Measurements from ENCODE around the gene PLEKHG5. TPM values are rescaled to one million over a fixed set of nuclear protein-coding genes. Genes with fewer than 3 reads are reported as not detected.
"Not testable (repeated sequence)": the region's sequence is repeated elsewhere in the genome, so short reads cannot be mapped to it uniquely, and the experiment has no call there.

PLEKHG5 gene
- total and polyA plus RNA-seq, 9 donors, result 7.6 to 14.5 (median 12.1) TPM

DNA sequence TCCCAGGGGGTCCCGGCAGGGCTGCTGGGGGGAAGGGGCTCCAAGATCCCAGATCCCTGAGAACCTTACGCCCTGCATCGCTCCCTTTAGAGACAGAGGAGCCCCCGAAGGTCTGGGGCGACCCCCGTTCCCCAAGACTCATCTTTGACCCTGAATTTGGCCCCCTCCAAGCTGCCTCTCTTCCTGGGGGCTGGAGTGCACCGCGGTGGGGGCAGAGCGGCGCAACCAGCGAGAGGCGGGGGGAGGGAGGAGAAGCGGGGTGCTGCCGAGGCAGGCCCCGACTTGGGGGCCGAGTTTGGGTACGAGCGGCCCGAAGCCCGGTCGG lies 5.4 kb upstream of the PLEKHG5 start:
- H3K4me3 ChIP-seq (ENCODE audit: low read length), result peak overlapping the region; percentile 44
- H3K27ac ChIP-seq (ENCODE audit: low read length), result no peak overlapping the region
- WGBS (ENCODE audit: insufficient coverage), result 0% methylated on average over 14 of the region's 21 CpGs
- no peaks in the 10 kb centered on the region for H3K9me3 ChIP-seq (replicated peaks; ENCODE audit: control insufficient read depth, low read depth, low read length)
- peaks cover 69% of the 10 kb centered on the region for H3K4me1 ChIP-seq (ENCODE audit: control insufficient read depth, insufficient read depth, low read length)
- no peak for DNase-seq
- H3K36me3 ChIP-seq (ENCODE audit: control insufficient read depth, insufficient read depth, low read length), result no peaks in the 10 kb centered on the region
- peaks cover 11% of the 10 kb centered on the region for H3K27me3 ChIP-seq (ENCODE audit: control insufficient read depth, insufficient read depth, low read length)

DNA sequence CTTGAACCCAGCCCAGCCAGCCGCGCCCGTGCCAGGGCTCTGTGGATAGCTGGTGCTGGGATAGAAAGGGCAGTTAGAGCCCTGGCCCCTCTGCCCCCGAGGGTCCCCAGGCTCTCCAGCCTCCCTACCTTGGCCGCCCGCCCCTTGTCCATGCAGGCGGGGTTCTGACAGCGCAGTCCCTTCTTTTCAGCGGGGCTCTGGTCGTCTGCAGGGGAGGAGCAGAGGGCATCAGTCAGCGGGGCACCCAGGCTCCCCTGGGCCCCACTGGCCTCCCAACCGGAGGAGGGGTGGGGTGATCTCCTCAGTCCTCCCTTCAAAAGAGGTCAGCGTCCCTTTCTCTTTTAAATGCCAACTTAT lies 4.9 kb upstream of the PLEKHG5 start:
- peak overlapping the region; percentile 44 for H3K4me3 ChIP-seq (ENCODE audit: low read length)

DNA sequence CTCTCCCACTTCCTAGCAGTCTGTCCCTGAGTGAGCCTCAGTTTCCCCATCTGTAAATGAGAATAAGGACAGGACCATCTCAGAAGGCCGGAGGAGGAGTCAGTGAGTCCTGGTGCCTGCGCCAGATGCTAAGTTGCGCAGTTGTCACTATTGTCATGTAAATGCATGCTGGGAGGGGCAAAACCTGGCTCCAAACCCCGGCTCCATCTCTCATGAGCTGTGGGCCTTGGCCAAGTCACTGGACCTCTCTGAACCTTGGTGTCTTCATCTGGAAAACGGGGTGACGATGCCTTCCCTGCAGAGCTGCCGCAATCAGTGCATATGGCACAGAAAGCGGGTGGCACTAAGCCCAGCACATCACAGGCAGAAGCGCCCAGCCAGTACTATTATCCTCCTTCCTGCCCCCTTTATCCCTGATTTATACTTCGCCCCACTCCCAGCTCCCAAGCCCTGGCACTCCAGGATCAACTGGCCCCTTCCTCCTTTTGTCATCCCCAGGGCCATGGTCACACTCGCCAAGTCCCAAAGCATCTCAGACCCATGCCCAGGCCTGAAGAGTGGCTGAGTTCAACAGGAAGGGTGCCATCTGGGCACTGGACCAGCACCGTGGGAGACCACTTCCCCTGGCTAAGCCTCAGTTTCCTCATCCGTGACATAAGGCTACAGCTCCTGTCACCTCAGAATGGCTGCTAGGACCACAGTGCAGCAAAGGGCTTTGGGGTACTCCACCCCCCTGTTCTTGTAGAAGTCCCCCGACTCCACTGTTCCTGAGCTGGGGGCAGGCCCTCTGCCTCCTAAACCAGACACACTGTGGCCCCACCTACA lies 4.3 kb upstream of the PLEKHG5 start:
- Histone ChIP-seq H3K27ac (ENCODE audit: low read length) (no peak overlapping the region), H3K27me3 (ENCODE audit: control insufficient read depth, insufficient read depth, low read length) (peaks cover 20% of the 10 kb centered on the region), H3K9me3 (replicated peaks; ENCODE audit: control insufficient read depth, low read depth, low read length) (no peaks in the 10 kb centered on the region), H3K4me3 (ENCODE audit: low read length) (no peak overlapping the region), H3K4me1 (ENCODE audit: control insufficient read depth, insufficient read depth, low read length) (peaks cover 68% of the 10 kb centered on the region), H3K36me3 (ENCODE audit: control insufficient read depth, insufficient read depth, low read length) (no peaks in the 10 kb centered on the region)
- no peak for DNase-seq
- WGBS (ENCODE audit: insufficient coverage), result 71% methylated on average over 13 of the region's 14 CpGs

More for the DNA sequence above, 4.9 kb upstream of the PLEKHG5 start:
- H3K36me3 ChIP-seq (ENCODE audit: control insufficient read depth, insufficient read depth, low read length), result no peaks in the 10 kb centered on the region
- no peak overlapping the region for H3K27ac ChIP-seq (ENCODE audit: low read length)
- WGBS (ENCODE audit: insufficient coverage), result 10% methylated on average over 2 of the region's 13 CpGs
- H3K27me3 ChIP-seq (ENCODE audit: control insufficient read depth, insufficient read depth, low read length), result peaks cover 14% of the 10 kb centered on the region
- peaks cover 68% of the 10 kb centered on the region for H3K4me1 ChIP-seq (ENCODE audit: control insufficient read depth, insufficient read depth, low read length)
- no peak for DNase-seq
- no peaks in the 10 kb centered on the region for H3K9me3 ChIP-seq (replicated peaks; ENCODE audit: control insufficient read depth, low read depth, low read length)

DNA sequence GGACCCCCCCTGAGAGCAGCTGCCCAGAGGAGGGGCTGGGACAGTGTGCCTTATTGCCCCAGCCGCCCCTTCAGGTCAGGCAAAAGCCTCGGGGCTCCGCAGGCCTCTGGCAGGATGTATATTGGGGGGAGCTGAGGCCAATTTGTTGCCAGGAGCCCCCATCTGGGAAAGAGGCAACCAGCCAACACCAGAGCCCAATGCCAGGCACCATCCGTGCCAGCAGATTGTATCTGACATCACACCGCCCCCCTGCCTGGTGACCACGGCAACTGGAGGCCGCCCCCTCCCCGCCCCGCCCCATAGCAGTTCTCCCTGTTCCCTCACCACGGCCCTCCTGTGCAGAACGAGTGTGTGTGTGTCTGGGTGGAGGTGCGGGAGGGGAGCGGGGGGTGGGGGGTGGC lies 3.6 kb upstream of the PLEKHG5 start:
- WGBS (ENCODE audit: insufficient coverage), result no CpG with 5 or more reads among the region's 13 CpGs
- no peak for DNase-seq
- no peaks in the 10 kb centered on the region for H3K9me3 ChIP-seq (replicated peaks; ENCODE audit: control insufficient read depth, low read depth, low read length)
- peaks cover 27% of the 10 kb centered on the region for H3K27me3 ChIP-seq (ENCODE audit: control insufficient read depth, insufficient read depth, low read length)
- no peaks in the 10 kb centered on the region for H3K36me3 ChIP-seq (ENCODE audit: control insufficient read depth, insufficient read depth, low read length)
- no peak overlapping the region for H3K4me3 ChIP-seq (ENCODE audit: low read length)
- no peak overlapping the region for H3K27ac ChIP-seq (ENCODE audit: low read length)
- H3K4me1 ChIP-seq (ENCODE audit: control insufficient read depth, insufficient read depth, low read length), result peaks cover 68% of the 10 kb centered on the region

DNA sequence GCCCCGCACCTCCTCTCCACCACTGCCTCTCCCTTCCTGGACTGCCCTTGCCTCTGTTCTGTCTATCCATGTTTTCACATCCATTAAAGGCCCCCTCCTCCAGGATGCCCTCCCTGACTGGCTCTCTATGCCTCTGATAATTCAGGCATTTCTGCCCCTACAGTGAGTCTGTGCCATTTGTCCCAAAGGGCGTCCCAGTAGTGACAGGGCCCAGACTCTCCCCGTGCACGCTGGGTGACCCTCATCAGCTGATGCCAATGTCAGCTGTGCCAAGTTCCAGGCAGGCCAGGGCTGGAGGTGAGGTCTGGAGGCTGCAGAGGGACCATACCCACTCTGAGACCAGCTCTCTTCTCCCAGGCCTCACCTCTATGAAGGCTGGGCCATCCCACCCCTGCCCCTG lies 3.2 kb upstream of the PLEKHG5 start:
- no peak for DNase-seq
- H3K4me1 ChIP-seq (ENCODE audit: control insufficient read depth, insufficient read depth, low read length), result peaks cover 68% of the 10 kb centered on the region
- H3K9me3 ChIP-seq (replicated peaks; ENCODE audit: control insufficient read depth, low read depth, low read length), result no peaks in the 10 kb centered on the region
- no peak overlapping the region for H3K4me3 ChIP-seq (ENCODE audit: low read length)
- H3K27me3 ChIP-seq (ENCODE audit: control insufficient read depth, insufficient read depth, low read length), result peaks cover 29% of the 10 kb centered on the region
- 92% methylated on average over 1 of the region's 4 CpGs for WGBS (ENCODE audit: insufficient coverage)
- H3K36me3 ChIP-seq (ENCODE audit: control insufficient read depth, insufficient read depth, low read length), result no peaks in the 10 kb centered on the region
- no peak overlapping the region for H3K27ac ChIP-seq (ENCODE audit: low read length)

DNA sequence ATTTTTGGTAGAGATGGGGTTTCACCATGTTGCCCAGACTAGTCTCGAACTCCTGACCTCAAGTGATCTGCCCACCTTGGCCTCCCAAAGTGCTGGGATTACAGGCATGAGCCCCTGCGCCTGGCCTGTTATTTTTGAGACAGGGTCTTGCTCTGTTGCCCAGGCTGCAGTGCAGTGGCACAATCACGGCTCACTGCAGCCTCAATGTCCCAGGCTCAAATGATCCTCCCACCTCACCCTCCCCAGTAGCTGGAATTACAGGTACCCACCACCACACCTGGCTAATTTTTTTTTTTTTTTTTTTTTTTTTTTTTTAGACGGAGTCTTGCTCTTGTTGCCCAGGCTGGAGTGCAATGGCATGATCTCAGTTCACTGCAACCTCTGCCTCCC lies 2.4 kb upstream of the PLEKHG5 start:
- 80% methylated on average over 3 of the region's 4 CpGs for WGBS (ENCODE audit: insufficient coverage)
- peaks cover 29% of the 10 kb centered on the region for H3K27me3 ChIP-seq (ENCODE audit: control insufficient read depth, insufficient read depth, low read length)

DNA sequence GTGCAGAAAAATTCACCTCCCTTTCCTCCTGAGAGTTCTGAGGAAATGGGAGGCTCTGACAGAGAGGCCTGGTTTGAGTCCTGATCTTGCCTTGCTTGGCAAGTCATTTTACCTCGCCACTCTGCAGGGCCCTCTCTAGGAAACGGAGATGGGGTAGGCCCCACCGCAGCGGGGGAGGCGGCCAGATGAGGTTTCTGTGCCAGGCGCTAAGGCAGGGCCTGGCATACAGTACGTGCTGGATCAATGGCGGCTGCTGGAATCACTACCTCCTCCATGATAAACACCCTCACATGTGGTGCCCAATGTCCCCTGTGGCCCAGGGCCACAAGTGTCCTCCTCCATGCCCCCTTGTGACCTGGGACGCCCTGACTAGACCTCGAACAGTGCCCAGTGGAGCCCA lies 499 bp upstream of the PLEKHG5 start:
- Histone ChIP-seq H3K27me3 (ENCODE audit: control insufficient read depth, insufficient read depth, low read length) (peaks cover 27% of the 10 kb centered on the region), H3K27ac (ENCODE audit: low read length) (peak overlapping the region; percentile 13), H3K9me3 (replicated peaks; ENCODE audit: control insufficient read depth, low read depth, low read length) (no peaks in the 10 kb centered on the region), H3K36me3 (ENCODE audit: control insufficient read depth, insufficient read depth, low read length) (no peaks in the 10 kb centered on the region), H3K4me1 (ENCODE audit: control insufficient read depth, insufficient read depth, low read length) (peaks cover 46% of the 10 kb centered on the region), H3K4me3 (ENCODE audit: low read length) (no peak overlapping the region)
- 70% methylated on average over 8 of the region's 10 CpGs for WGBS (ENCODE audit: insufficient coverage)
- no peak for DNase-seq

More for the DNA sequence above, 2.4 kb upstream of the PLEKHG5 start:
- not testable (repeated sequence) for H3K4me3 ChIP-seq (ENCODE audit: low read length); H3K9me3 ChIP-seq (replicated peaks; ENCODE audit: control insufficient read depth, low read depth, low read length); H3K36me3 ChIP-seq (ENCODE audit: control insufficient read depth, insufficient read depth, low read length); H3K27ac ChIP-seq (ENCODE audit: low read length); DNase-seq
- H3K4me1 ChIP-seq (ENCODE audit: control insufficient read depth, insufficient read depth, low read length), result peaks cover 60% of the 10 kb centered on the region

DNA sequence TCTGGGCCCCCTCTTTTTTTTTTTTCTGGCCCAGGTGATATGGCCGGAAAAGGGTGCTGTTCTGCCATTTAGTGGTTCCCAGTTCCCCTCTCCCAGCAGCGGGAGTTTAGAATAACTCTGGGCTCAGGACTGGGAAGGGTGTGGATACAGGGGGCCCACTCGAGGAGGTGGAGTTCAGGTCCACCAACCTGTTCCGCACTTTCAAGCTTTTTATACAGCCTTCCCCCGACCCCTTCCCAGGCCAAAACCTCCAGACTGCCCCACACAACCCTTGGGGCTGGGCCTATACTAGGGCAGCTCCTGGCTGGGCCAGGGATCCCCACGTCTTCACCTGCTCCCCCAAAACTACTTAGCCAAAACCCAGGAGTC lies 402 bp downstream of the PLEKHG5 start:
- Histone ChIP-seq H3K4me1 (ENCODE audit: control insufficient read depth, insufficient read depth, low read length) (peaks cover 40% of the 10 kb centered on the region), H3K4me3 (ENCODE audit: low read length) (peak overlapping the region; percentile 36), H3K27ac (ENCODE audit: low read length) (no peak overlapping the region), H3K27me3 (ENCODE audit: control insufficient read depth, insufficient read depth, low read length) (peaks cover 25% of the 10 kb centered on the region), H3K9me3 (replicated peaks; ENCODE audit: control insufficient read depth, low read depth, low read length) (no peaks in the 10 kb centered on the region), H3K36me3 (ENCODE audit: control insufficient read depth, insufficient read depth, low read length) (no peaks in the 10 kb centered on the region)
- DNase-seq, result no peak
- 40% methylated on average over 3 of the region's 6 CpGs for WGBS (ENCODE audit: insufficient coverage)

DNA sequence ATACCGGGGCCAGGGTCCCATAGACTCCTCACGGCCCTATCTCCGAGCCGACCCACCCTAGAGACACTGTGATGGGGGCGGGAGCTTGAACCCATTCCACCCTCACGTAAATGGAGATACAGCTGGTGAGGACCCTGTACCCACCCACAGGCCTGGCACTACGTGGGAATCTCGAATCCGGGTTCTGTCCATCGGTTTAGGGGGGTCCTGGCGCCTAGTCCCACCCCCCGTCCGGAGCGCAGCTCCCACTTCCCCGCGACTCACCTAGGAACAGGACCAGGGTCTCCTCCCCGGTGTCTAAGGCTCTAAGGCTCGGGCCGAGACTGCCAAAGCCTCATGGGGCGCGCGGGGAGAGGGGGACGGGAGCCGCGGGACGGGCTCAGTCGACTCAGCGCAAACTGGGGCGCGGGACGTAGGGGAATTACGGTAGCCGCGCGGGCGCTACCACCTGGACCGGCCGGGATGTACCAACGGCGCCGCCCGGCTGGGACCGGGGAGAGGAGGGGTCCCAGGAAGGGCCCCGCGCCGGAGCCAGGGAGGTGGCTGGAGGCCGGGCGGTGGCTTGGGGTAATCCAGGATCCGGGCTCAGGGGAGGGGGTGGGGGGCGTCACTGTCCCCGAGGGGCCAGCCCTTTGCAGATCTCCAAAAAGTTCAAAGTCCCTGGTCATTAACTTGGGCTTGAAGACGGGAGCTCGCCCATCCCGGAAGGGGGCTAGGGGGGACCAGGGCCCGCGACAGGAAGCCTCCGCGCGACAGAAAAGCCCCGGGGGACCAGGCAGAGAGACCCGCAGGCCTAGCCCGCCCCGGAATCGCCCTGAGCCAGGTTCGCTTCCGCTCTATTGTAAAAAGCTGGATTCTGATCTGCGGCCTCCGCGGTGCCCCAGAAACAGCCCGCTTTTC lies 1.0 kb downstream of the PLEKHG5 start:
- Histone ChIP-seq H3K27ac (ENCODE audit: low read length) (no peak overlapping the region), H3K9me3 (replicated peaks; ENCODE audit: control insufficient read depth, low read depth, low read length) (no peaks in the 10 kb centered on the region), H3K36me3 (ENCODE audit: control insufficient read depth, insufficient read depth, low read length) (no peaks in the 10 kb centered on the region), H3K4me3 (ENCODE audit: low read length) (peak overlapping the region; percentile 36), H3K27me3 (ENCODE audit: control insufficient read depth, insufficient read depth, low read length) (peaks cover 30% of the 10 kb centered on the region), H3K4me1 (ENCODE audit: control insufficient read depth, insufficient read depth, low read length) (peaks cover 39% of the 10 kb centered on the region)
- peak; percentile 56 for DNase-seq
- 1% methylated on average over 66 of the region's 70 CpGs for WGBS (ENCODE audit: insufficient coverage)

DNA sequence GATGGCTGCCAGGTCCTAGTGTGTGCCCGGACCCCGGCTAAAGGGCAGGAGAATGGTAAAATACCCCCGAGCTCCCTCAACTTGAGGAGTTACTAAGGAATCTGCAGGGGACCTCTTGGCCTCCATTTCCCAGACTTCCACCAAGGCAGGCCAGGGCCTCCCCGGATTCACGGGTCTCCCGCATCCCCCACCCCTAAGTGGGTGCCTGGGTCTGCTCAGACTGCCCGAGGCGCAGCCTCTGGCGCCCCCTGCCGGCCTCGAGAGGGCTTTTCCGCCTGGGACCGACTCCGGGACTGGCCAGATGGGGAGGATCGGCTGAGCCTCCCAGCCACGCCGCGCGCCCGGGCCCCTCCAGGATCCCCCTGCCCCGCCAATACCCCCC lies 1.7 kb downstream of the PLEKHG5 start:
- DNase-seq, result peak; percentile 66
- peaks cover 35% of the 10 kb centered on the region for H3K27me3 ChIP-seq (ENCODE audit: control insufficient read depth, insufficient read depth, low read length)
- WGBS (ENCODE audit: insufficient coverage), result 12% methylated on average over 21 of the region's 21 CpGs
- H3K27ac ChIP-seq (ENCODE audit: low read length), result no peak overlapping the region
- peak overlapping the region; percentile 36 for H3K4me3 ChIP-seq (ENCODE audit: low read length)
- H3K36me3 ChIP-seq (ENCODE audit: control insufficient read depth, insufficient read depth, low read length), result no peaks in the 10 kb centered on the region
- peaks cover 40% of the 10 kb centered on the region for H3K4me1 ChIP-seq (ENCODE audit: control insufficient read depth, insufficient read depth, low read length)
- no peaks in the 10 kb centered on the region for H3K9me3 ChIP-seq (replicated peaks; ENCODE audit: control insufficient read depth, low read depth, low read length)
